Astrocyte of the cerebellum (primary cell): ENCODE data around the gene HK1.

Experiments used
- DNase-seq: peaks from one replicate; pipeline ENCODE4 v3.0.0-alpha.2; 2011; ENCODE audit warnings: low read depth
- H3K4me3 ChIP-seq: 2 replicates; pipeline ENCODE4 v1.5.1; 2011; ENCODE audit warnings: mild to moderate bottlenecking, low read depth, low read length, moderate library complexity
- CTCF ChIP-seq: IDR thresholded peaks from 2 replicates; pipeline ENCODE4 v1.5.1; 2012; ENCODE audit warnings: low read length, low read depth, moderate library complexity, mild to moderate bottlenecking; ENCODE audit errors: missing control alignments
- in situ Hi-C: cut with HindIII; loops from 2 replicates; pipeline ENCODE4 v1.10.0; 2017; ENCODE audit warnings: low sequenced_read_pairs

The HK1 gene

GRCh38 chr10:69278446-69278963 lies at the start of gene HK1:
Gene HK1 (plus strand): TSS chr10:69278496.
- DNase-seq: peak; percentile 27
- TF ChIP-seq CTCF: no peak
- in situ Hi-C loops: no loop called here
- no peak within 1 kb of the TSS for H3K4me3 ChIP-seq

- TF ChIP-seq CTCF: no peak
- no peak overlapping the region for H3K4me3 ChIP-seq
- in situ Hi-C loops: loop anchor here (5.0 kb wide), 1 partner anchor 178 kb away; no protein-coding TSS in a partner anchor
- no peak for DNase-seq
These were observed 48.7 kb upstream of the HK1 start for GRCh38 chr10:69229616-69229916.

- no peak for TF ChIP-seq CTCF
- no peak overlapping the region for H3K4me3 ChIP-seq
- DNase-seq: no peak
- in situ Hi-C loops: no loop called here
These were observed 48.2 kb upstream of the HK1 start for GRCh38 chr10:69230128-69230527.

- DNase-seq: no peak
- no peak for TF ChIP-seq CTCF
- H3K4me3 ChIP-seq: no peak overlapping the region
- in situ Hi-C loops: no loop called here
These were observed 46.0 kb upstream of the HK1 start for GRCh38 chr10:69232252-69232651.

GRCh38 chr10:69232736-69233480 lies 45.4 kb upstream of the HK1 start:
- H3K4me3 ChIP-seq: no peak overlapping the region
- DNase-seq: no peak
- TF ChIP-seq CTCF: no peak
- in situ Hi-C loops: no loop called here

GRCh38 chr10:69234447-69234846 lies 43.8 kb upstream of the HK1 start:
- in situ Hi-C loops: no loop called here
- no peak for DNase-seq
- no peak overlapping the region for H3K4me3 ChIP-seq
- TF ChIP-seq CTCF: no peak
